Kidney glomerular epithelial cell (primary cell): ENCODE results near the gene LMOD2.
A peak's percentile ranks its signal among the peaks of the same experiment; 100 is the strongest.

Experiments
- DNase-seq: peaks from one replicate; lab custom pipeline; 2025; lab: John Stamatoyannopoulos, UW

Gene LMOD2

GRCh38 chr7:123673137-123673732 lies 17.6 kb downstream of the LMOD2 start:
- DNase-seq: no peak

DNA sequence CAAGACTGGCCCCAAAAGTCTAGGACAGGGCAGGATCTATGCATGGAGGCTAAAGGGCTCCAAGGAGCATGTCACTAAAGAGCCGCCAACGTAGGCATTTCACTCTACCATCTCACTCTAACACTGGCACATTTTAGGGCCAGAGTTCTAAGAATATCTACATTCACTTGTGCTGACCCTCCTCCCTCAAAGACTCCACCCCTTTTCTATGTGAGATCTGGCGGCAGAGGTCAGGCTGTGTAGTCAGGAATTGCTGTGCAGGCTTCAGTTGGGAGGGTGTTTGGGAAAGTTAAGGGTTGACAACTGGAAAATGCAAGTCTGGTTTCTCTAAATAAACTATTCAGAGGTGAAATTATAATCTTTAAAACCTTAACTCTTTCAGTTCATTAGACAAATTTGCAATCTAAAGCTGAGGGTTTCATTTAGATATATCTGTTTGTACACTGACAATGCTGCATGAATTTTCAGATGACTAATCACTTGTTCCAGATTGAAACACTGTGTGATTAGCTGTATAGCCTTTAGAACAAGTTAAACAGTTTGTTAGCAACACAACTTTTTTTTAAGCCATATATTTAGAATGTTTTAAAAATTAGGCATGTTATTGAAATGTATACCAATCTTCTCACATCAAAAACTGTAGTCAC lies 18.2 kb downstream of the LMOD2 start:
- DNase-seq: no peak

DNA sequence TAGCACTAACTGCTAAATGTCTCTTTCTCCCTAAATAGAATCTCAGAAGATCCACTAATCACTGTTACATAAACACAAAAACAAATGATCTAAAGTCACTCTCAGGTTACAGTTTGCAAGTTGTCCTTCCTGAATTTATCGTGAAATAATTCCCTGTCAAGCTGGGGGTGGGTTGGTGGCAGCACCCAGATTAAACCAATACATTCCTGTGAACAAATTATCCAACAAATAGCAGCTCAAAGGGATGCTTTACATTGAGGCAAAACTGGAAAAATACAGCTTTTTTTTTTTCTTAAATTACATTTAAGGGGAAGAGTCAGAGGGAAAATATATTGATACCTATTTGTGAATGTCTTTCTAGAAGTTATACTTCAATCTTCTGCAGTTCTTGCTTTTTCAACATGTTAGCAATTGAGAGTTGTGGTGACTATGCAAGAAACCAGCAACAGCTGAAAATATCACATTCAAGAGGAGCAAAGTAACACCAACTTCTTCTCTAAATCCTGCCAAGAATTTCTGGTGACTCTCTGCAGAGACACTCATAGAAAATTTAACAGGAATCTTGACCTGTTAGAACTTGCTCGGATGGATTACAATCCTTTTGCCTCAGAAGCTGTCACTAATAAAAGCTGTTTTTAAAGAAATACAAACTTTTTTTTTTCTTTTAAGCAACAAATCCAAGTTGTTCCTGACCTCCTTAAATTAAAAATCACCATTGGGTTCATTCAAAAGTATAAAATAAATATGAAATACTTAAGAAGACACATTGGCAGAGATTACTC lies 18.9 kb downstream of the LMOD2 start:
- DNase-seq: no peak

GRCh38 chr7:123675181-123675473 lies 19.5 kb downstream of the LMOD2 start:
- peak; percentile 56 for DNase-seq

GRCh38 chr7:123677061-123677715 lies 21.5 kb downstream of the LMOD2 start:
- DNase-seq: no peak

GRCh38 chr7:123679614-123680013 lies 23.9 kb downstream of the LMOD2 start:
- DNase-seq: no peak

DNA sequence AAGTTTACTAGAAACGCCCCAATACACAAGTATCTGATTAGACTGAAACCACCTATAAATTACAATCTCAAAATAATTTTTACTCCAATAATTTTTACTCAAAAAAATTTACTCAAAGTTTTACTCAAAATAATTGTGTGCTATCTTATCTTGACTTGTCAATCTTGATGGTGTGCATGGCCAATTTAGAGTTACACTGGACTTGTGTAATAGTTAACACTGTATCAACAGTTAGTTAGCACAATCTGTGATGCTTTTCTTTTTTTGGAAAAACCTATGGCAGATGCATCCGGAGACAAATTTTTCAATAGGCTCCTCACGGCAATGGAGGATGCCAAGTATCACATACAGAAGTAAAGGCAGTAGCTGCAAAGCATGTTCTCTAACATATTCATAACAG lies 24.9 kb downstream of the LMOD2 start:
- DNase-seq: no peak

DNA sequence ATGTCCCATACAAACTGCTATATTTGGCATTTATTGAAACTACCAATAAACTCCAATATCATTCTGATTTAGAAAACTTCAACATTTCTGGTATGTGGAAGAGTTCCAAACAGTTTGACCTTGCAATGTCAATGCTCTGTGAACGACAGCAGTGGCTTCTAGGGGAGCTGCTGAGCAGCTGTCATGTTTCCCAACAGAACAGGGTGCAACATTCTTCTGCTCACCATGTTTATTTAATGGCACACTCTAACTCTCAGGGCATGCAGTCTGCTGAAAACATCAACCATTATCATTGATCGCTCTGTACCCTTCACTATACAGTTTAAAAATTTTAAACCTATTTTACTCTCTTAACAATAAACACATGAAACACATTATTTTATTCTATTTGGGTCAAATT lies 25.9 kb downstream of the LMOD2 start:
- DNase-seq: no peak

DNA sequence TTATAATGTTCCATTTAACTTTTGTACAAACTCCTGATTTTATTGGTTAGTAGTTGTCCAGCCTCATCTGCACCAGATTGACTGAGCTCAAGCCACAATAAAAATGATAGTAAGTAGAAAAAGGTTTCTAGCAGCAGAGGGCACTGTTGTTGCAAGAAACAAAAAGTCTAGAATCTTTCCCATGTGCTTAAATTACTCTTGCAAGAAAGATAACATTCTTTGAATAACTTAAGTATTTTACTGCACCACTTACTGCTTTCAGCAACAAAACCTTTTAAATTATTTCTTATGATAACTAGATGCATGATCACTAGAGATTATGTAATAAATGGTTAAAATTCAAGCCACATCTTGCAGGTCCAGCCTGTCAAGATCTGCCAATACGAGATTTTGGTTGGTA lies 27.0 kb downstream of the LMOD2 start:
- peak; percentile 64 for DNase-seq

GRCh38 chr7:123687161-123687560 lies 31.5 kb downstream of the LMOD2 start:
- DNase-seq: no peak

DNA sequence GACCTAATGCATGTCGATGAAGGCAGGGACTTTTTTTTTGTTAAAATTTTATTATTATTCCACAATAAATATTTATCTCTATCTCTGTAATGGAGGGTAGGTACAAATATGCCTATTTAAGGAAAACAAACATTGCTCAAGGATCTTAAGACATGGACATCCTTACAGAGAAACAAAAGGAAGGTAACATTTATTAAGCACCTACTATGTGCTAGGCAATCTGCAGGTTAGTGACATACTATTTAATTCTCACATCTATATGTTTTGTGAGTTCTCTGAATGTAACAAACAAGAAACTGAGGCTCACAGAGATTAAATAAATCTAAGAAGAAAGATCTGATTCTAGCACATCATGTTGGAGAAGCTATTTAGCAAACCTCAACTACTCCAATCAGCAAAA lies 32.1 kb downstream of the LMOD2 start:
- no peak for DNase-seq

DNA sequence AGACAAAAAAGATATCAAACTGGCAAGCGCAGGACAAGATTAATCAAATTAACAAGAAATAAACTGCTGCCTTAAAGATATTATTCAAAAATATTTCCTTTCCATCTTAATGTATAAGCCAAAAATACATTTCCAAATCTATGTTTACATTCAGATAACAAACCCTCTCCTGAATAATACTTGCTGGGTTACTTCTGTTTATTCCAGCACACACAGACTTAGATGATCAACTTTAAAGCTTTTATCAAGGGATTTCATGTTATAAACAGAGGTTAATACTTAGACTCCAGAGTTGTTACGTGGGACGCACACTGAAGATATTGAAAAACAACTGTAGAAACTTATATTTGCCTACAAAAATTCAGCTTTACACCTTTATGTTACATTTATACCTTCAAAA lies 33.6 kb downstream of the LMOD2 start:
- no peak for DNase-seq

- no peak for DNase-seq
Observed at GRCh38 chr7:123690550-123690949, 34.9 kb downstream of the LMOD2 start.

DNA sequence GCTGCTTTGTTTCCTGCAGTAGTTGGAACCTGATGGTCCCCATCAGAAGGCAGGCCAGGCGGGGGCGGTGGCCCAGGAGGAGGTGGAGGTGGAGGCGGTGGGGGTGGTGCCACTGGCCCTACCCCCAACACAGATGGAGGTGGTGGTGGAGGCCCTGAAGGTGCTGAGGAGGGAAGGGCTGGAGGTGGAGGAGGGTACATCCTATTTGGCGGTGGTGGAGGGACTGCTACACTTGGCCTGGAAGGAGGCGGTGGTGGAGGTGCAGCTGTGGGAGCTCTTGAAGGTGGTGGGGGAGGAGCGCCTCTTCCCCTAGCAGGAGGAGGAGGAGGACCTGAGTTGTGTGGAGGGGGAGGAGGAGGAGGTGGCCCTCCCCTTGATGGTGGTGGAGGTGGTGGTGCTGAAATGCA lies 36.8 kb downstream of the LMOD2 start:
- DNase-seq: no peak

DNA sequence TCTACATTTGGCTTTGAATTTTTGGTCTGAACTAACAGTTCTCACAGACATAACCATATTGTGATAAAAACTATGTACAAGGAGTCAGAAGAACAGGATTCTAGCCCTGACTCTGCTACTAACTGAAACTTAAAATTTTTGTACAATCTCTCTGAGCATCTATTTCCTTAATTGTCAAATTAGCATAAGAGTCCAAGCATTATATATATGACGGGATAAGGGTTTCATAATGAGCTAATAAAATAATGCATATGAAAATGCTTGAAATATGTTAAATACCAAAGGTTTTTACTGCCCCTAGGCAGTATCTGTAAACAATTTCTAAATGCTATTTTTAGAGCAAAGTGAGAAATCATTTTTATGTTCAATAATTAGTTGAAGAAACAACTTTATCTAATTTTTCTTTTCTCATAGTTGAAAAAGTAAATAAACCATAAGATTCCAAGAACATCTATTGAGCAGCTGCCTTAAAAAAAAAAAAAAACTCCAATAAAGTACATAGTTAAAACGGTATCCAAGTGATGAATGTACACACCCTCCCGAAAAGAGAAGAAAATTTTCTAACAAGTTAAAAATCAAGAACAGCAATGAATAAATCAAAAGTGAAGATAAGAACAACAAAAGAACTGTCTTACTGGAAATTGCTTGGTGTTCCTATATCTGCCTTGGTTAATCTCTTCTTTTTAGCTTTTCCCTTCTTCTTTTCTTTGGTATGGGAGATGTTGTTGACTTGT lies 40.4 kb downstream of the LMOD2 start:
- no peak for DNase-seq

DNA sequence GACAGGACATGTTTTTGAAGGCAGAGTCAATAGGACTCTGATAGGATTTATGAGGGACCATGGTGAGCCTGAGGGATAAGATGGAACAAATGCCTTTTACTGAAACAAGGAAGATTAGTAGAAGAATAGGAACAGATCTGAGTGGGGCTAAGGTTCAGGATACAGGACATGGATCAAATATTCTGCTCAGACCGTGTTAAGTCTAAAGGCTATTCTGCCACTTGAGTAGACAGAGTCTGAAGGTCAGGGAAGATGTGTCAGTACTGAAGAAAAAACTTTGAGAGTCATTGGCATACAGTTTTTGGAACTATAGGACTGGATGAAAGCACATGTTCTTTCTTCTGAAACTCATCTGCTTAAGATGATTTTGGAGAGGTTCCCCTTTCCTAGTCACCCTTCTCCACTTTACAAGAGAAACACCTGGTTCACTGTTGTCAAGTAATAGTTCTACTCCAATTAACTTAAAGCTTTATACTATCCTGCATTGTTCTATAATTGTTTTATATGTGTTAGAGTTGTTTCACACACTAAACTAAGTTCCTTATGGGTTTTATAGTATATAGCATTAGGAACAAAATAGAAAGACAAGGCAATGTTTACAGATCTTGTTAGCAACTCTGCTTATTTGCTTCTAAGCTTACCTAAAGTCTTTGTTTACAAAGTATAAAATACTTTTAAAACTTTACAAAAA lies 49.7 kb downstream of the LMOD2 start:
- no peak for DNase-seq

DNA sequence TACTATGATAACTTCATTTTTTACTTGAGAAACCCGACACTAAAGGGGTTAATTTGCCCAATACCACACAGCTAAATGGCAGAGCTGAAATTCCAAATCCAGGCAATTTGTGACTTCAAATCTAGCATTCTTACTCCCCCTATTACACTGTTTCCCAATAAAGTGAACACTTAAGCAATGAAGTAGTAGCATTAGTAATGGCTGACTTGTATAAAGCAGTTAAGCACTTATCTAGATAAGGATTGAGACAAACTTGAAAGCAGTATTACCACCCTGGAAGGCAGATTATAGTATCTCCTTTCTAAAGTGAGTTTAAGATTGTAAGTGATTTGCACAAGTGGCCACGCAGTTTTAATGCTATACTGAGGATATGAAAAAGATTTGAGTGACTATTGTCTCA lies 53.9 kb downstream of the LMOD2 start:
- no peak for DNase-seq

GRCh38 chr7:123710683-123711082 lies 55.0 kb downstream of the LMOD2 start:
- DNase-seq: no peak

- DNase-seq: no peak
Observed at GRCh38 chr7:123711832-123712293, 56.2 kb downstream of the LMOD2 start.

GRCh38 chr7:123712619-123713018 lies 57.0 kb downstream of the LMOD2 start:
- peak; percentile 43 for DNase-seq
